HCT116 (cell line): ENCODE data around the gene CST11.

Source experiments
- CBX3 ChIP-seq: IDR thresholded peaks from 2 replicates; pipeline ENCODE4 v1.6.1; 2012; ENCODE audit warnings: low read depth
- CTCF ChIP-seq, 3 experiments: fragments of 200-600 bp in 1 of 3; sonication (generic) in 1 of 3; IDR thresholded peaks in 2 of 3; conservative IDR thresholded peaks in 1 of 3; 2 replicates each; pipeline ENCODE4 v1.5.1; 2012 to 2017; ENCODE audit warnings: low read depth in 2 of 3, low read length in 2 of 3, antibody characterized with exemption in 1 of 3, borderline replicate concordance in 1 of 3, control low read depth in 1 of 3, mild to moderate bottlenecking in 1 of 3, mixed read lengths in 1 of 3, mixed run types in 1 of 3, moderate library complexity in 1 of 3; ENCODE audit not compliant: insufficient read depth in 1 of 3
- EGR1 ChIP-seq: IDR thresholded peaks from 2 replicates; pipeline ENCODE4 v1.6.1; 2012; ENCODE audit warnings: low read depth
- EZH2 ChIP-seq: fragments of 200-600 bp; sonication (generic); IDR thresholded peaks from 2 replicates; pipeline ENCODE4 v1.6.1; 2017; ENCODE audit warnings: antibody characterized with exemption, mixed run types
- TCF7L2 ChIP-seq: IDR thresholded peaks from 2 replicates; pipeline ENCODE4 v1.7.0; 2011; ENCODE audit warnings: borderline replicate concordance, inconsistent platforms; ENCODE audit not compliant: insufficient read depth, insufficient read length; ENCODE audit errors: extremely low read depth
- ZBTB33 ChIP-seq: IDR thresholded peaks from 2 replicates; pipeline ENCODE4 v1.6.1; 2011; ENCODE audit warnings: mild to moderate bottlenecking, low read length, moderate library complexity; ENCODE audit not compliant: insufficient replicate concordance; ENCODE audit errors: extremely low read depth
- TF ChIP-seq, protein P1 (sequence below): IDR thresholded peaks from 2 replicates; pipeline ENCODE4 v1.6.1; 2012; ENCODE audit warnings: low read depth

- TF ChIP-seq, protein P1, sequence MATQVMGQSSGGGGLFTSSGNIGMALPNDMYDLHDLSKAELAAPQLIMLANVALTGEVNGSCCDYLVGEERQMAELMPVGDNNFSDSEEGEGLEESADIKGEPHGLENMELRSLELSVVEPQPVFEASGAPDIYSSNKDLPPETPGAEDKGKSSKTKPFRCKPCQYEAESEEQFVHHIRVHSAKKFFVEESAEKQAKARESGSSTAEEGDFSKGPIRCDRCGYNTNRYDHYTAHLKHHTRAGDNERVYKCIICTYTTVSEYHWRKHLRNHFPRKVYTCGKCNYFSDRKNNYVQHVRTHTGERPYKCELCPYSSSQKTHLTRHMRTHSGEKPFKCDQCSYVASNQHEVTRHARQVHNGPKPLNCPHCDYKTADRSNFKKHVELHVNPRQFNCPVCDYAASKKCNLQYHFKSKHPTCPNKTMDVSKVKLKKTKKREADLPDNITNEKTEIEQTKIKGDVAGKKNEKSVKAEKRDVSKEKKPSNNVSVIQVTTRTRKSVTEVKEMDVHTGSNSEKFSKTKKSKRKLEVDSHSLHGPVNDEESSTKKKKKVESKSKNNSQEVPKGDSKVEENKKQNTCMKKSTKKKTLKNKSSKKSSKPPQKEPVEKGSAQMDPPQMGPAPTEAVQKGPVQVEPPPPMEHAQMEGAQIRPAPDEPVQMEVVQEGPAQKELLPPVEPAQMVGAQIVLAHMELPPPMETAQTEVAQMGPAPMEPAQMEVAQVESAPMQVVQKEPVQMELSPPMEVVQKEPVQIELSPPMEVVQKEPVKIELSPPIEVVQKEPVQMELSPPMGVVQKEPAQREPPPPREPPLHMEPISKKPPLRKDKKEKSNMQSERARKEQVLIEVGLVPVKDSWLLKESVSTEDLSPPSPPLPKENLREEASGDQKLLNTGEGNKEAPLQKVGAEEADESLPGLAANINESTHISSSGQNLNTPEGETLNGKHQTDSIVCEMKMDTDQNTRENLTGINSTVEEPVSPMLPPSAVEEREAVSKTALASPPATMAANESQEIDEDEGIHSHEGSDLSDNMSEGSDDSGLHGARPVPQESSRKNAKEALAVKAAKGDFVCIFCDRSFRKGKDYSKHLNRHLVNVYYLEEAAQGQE: no peak
- TF ChIP-seq EZH2: no peak
- TF ChIP-seq CTCF (IDR thresholded peaks at IDR 0.05 in 2 of 3, conservative IDR thresholded peaks at IDR 0.05 in 1 of 3; ENCODE audit: borderline replicate concordance in 1 of 3, insufficient read depth in 1 of 3, low read depth in 2 of 3, low read length in 2 of 3): no peak
- no peak for TF ChIP-seq ZBTB33
- TF ChIP-seq CBX3: no peak
- no peak for TF ChIP-seq EGR1
- TF ChIP-seq TCF7L2: no peak
Observed at GRCh38 chr20:23454816-23455215, 2.1 kb upstream of the CST11 start.
